AG09309 (cell line): ENCODE results near the gene SLC38A3.
"Not testable (repeated sequence)": the region's sequence is repeated elsewhere in the genome, so short reads cannot be mapped to it uniquely, and the experiment has no call there.

Experiments used
- DNase-seq: peaks from one replicate; pipeline ENCODE4 v3.0.0-alpha.2; 2010; ENCODE audit warnings: low read depth
- H3K4me3 ChIP-seq: 2 replicates; pipeline ENCODE4 v1.5.1; 2011; ENCODE audit warnings: mild to moderate bottlenecking, low read depth, low read length, moderate library complexity; ENCODE audit not compliant: control insufficient read depth
- TF ChIP-seq, protein P1 (sequence below): IDR thresholded peaks from 2 replicates; pipeline ENCODE4 v1.5.1; 2011; ENCODE audit warnings: mild to moderate bottlenecking, low read depth, low read length, inconsistent platforms; ENCODE audit not compliant: insufficient read depth, control insufficient read depth; ENCODE audit errors: missing control alignments

The SLC38A3 gene

DNA sequence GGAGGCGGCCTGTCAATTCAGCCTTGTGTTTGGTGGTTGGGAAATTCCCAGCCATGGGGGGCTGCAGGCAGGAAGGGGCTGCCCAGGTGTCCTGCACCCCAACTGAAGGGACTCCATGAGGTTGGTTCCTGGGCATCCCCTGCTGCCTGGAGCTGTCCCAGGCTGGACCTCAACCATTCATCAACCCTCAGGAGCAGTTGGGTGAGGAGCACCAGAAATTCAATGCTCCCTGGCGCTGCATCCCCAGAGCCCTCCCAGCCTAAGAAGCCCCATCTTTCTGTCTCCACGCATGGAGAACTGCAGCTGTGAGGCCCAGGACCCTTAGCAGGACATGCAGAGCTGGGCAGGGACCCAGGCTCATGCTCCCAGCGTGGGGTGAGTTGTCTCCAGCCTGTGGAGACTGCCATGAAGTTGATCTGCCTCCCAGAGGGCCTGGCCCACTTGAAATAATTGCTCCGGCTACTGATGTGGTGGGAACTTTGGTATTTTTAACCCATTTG is 55.9 kb downstream of the SLC38A3 start:
- TF ChIP-seq, protein P1, sequence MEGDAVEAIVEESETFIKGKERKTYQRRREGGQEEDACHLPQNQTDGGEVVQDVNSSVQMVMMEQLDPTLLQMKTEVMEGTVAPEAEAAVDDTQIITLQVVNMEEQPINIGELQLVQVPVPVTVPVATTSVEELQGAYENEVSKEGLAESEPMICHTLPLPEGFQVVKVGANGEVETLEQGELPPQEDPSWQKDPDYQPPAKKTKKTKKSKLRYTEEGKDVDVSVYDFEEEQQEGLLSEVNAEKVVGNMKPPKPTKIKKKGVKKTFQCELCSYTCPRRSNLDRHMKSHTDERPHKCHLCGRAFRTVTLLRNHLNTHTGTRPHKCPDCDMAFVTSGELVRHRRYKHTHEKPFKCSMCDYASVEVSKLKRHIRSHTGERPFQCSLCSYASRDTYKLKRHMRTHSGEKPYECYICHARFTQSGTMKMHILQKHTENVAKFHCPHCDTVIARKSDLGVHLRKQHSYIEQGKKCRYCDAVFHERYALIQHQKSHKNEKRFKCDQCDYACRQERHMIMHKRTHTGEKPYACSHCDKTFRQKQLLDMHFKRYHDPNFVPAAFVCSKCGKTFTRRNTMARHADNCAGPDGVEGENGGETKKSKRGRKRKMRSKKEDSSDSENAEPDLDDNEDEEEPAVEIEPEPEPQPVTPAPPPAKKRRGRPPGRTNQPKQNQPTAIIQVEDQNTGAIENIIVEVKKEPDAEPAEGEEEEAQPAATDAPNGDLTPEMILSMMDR: no peak
- H3K4me3 ChIP-seq: peak overlapping the region; percentile 41
- no peak for DNase-seq

- H3K4me3 ChIP-seq: no peak overlapping the region
- no peak for DNase-seq
- TF ChIP-seq, protein P1: no peak
Measured at GRCh38 chr3:50261505-50261904, 56.4 kb downstream of the SLC38A3 start.

DNA sequence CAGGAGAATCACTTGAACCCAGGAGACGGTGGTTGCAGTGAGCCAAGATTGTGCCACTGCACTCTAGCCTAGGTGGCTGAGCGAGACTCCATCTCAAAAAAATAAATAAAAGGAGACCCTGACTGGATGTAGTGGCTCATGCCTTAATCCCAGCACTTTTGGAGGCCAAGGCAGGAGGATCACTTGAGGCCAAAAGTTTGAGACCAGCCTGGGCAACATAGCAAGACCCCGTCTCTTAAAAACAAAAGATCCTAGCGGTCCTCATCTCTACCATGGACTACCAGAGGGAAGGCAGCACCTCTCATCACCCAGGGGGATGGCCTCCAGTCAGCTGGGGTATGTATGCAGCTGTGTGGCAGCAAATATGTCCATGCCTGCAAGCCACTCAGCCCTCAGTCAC is 57.1 kb downstream of the SLC38A3 start:
- H3K4me3 ChIP-seq, DNase-seq: not testable (repeated sequence)

- DNase-seq: no peak
- TF ChIP-seq, protein P1: no peak
- no peak overlapping the region for H3K4me3 ChIP-seq
Measured at GRCh38 chr3:50262778-50263177, 57.7 kb downstream of the SLC38A3 start.

DNA sequence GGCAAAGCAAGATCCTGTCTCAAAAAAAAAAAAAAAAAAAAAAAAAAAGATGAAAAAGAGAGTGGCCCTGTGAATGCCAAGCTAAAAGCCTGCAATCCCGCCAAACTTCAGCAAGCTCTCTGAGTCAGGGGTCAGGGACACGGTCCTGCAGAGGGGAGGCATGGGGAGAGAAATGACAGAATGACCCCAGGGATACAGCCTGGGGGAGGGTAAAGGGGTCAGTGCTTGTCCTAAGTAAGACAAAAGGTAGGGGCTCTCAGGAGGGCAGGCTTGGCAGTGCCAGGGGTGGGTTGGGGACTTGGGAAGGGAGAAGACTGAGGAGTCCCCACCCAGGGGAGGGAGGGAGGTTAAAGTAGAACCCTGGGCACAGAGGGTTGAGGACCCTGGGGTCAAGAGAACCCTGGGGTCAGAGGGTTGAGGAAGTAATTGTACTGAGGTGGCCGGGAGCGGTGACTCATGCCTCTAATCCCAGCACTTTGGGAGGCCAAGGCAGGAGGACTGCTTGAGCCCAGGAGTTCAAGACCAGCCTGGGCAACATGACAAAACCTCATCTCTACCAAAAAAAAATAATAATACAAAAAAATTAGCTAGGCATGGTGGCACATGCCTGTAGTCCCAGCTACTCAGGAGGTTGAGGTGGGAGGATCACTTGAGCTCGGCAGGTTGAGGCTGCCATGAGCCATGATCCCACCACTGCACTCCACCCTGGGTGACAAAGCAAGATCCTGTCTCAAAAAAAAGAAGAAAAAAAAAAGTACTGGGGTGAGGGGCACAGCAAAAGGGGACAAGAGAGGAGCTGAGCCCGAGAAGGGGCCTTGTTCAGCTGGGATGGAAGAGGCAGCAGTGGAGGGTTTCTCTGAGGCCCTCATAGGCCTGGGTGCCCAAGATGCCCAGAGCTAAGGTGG is 58.7 kb downstream of the SLC38A3 start:
- TF ChIP-seq, protein P1: no peak
- DNase-seq: no peak
- no peak overlapping the region for H3K4me3 ChIP-seq

DNA sequence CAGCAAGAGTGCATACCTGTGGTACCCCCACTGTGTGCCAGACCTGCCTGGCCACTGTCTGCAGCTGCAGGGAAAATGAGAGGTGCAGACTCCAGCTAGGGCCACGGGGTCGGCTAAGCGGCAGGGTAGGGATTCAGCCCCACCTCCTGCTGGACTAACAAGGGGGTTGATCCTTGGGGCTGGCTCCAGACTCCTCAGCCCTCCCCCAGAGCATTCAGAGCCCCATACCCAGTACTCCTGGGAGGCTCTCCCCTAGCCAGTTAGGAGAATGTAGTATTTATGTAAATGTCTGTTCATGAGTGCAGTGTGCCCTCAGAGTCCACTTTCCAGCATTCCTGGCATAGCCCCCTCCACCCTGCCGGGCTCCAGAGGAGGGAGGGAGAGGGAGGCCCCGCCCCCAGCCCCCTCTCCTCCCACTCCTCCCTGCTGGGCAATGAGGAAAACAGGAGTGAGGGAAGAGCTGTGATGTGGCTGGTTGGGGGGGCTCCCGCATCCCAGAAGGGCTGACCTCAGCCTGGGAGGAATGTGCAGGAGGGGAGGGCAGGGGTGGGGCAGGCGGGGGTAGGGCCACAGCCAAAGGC is 59.4 kb downstream of the SLC38A3 start:
- H3K4me3 ChIP-seq: no peak overlapping the region
- TF ChIP-seq, protein P1: no peak
- DNase-seq: peak; percentile 73

DNA sequence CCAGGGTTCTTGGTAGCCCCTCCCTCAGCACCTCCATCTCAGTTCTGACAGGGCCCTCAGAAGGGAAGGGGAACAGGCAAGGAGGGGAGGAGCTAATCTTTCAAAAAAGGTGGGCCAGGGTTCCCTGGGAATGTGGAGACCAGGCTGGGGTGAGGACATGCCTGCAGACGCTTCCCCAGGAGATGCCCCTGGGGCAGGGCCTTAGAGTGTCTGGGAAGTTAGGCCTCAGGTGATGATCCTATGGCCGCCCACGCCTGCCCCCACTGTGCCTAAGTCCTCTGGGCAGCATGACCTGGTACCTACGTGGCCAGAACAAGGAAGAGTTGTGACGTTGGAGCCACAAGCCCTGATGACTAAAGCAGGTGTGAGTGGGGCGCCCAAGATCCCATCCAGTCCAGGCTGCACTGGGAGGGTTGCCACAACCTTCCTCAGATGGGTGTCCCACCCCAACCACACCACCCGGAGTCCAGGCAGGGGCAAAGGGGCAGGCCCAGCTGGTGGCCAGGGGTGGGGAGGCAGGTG is 60.0 kb downstream of the SLC38A3 start:
- TF ChIP-seq, protein P1: no peak
- DNase-seq: no peak
- no peak overlapping the region for H3K4me3 ChIP-seq
